Heart right ventricle (tissue), 16 donors: Measurements from ENCODE around the gene BRAF. TPM values are rescaled to one million over a fixed set of nuclear protein-coding genes. Genes with fewer than 3 reads are reported as not detected.
A peak's percentile ranks its signal among the peaks of the same experiment; 100 is the strongest.
"Not testable (repeated sequence)": the region's sequence is repeated elsewhere in the genome, so short reads cannot be mapped to it uniquely, and the experiment has no call there.

Experiments used
- ATAC-seq, 8 donors: fragments of 200-7000 bp; cut with Tn5 transposase; one replicate each; pipeline ENCODE4 v1.9.1; 2020; ENCODE audit warnings: mild to moderate bottlenecking in 8 of 8, moderate library complexity in 8 of 8, moderate number of reproducible peaks in 1 of 8
- DNase-seq, 2 donors: peaks; one replicate each; pipeline ENCODE4 v3.0.0-alpha.2; 2020
- H3K27ac ChIP-seq, 10 donors: fragments of 200-600 bp; sonication (generic) in 2 of 10; one replicate each; pipeline versions ENCODE4 v1.5.0 to v1.8.0; 2020 to 2022; ENCODE audit warnings: mild to moderate bottlenecking in 3 of 10
- H3K27me3 ChIP-seq, 7 donors: fragments of 200-600 bp; one replicate each; pipeline ENCODE4 v1.8.0; 2021 to 2022; ENCODE audit warnings: mild to moderate bottlenecking in 2 of 7
- H3K36me3 ChIP-seq, 9 donors: fragments of 200-600 bp; sonication (generic) in 1 of 9; one replicate each; pipeline versions ENCODE4 v1.5.0 to v1.8.0; 2020 to 2022; ENCODE audit warnings: mild to moderate bottlenecking in 2 of 9
- H3K4me1 ChIP-seq, 9 donors: fragments of 200-600 bp; sonication (generic) in 1 of 9; one replicate each; pipeline versions ENCODE4 v1.5.0 to v1.8.0; 2020 to 2022; ENCODE audit warnings: mild to moderate bottlenecking in 4 of 9
- H3K4me3 ChIP-seq, 10 donors: fragments of 200-600 bp; sonication (generic) in 2 of 10; one replicate each; pipeline versions ENCODE4 v1.5.0 to v1.8.0; 2020 to 2022; ENCODE audit warnings: mild to moderate bottlenecking in 7 of 10, moderate library complexity in 2 of 10
- H3K9me3 ChIP-seq, 11 donors: fragments of 200-600 bp in 10 of 11; sonication (generic) in 2 of 11; one replicate each; pipeline versions ENCODE4 v1.5.0 to v1.8.0; 2013 to 2022; ENCODE audit warnings: mild to moderate bottlenecking in 2 of 11, control low read depth in 1 of 11, moderate library complexity in 1 of 11
- WGBS, 2 donors: extraction: QIAGEN DNeasy Blood & Tissue Kit; methylation state at CpG; one replicate each; pipeline ENCODE4 v1.1.7; 2013; ENCODE audit warnings: inconsistent platforms in 1 of 2; 5-methylcytosine and 5-hydroxymethylcytosine counted together
- intact Hi-C, 10 donors: fragments of 100-400 bp; cut with DNase I; formaldehyde crosslinking; loops; one replicate each; pipeline versions ENCODE4 v1.11.1 to v1.14.2; 2022
- polyA plus RNA-seq, 2 donors: library from polyadenylated mRNA; stranded (reverse); fragments of 200-250 nt; gene quantifications; one replicate each; pipeline ENCODE4 v1.2.3, GENCODE V29; 2013
- total RNA-seq, 10 donors: library from RNA; stranded (reverse); fragmentation: NEBNext Ultra II Directional in 3 of 10; extraction: Animal tissue kit (Norgen Biotek cat#: 25700) in 3 of 10; gene quantifications; one replicate each; pipeline versions ENCODE4 v1.2.1 to v1.2.4, GENCODE V29; 2021 to 2023
- TF ChIP-seq, protein P1 (sequence below), 9 donors: fragments of 200-600 bp; sonication (generic) in 2 of 9; IDR thresholded peaks; one replicate each; pipeline versions ENCODE4 v1.5.0 to v1.8.0; 2021 to 2022; ENCODE audit warnings: antibody characterized with exemption in 9 of 9, mild to moderate bottlenecking in 5 of 9, moderate library complexity in 1 of 9
- donor health status: Arrhythmogenic right ventricular cardiomyopathy.
- donor health status: ischemic (EF 13 %, LVEDD 7.1; RV severe dilation, severe dysfunction).
- donor health status: healthy with polysubstance abuse.
- donor health status: DM: no; HTN: yes; CAD: no.
- donor health status: DM: no; HTN: no; CAD: no.
- donor health status: ischemic (EF 25% LVEDD 6.9; RV normal size, moderate dysfunction).
- donor health status: ischemic (EF 25% LVEDD 5.7; RV mildly dilated, moderate dysfunction).
- donor health status: healthy.
- donor health status: DM: yes; HTN: yes; CAD: no.
- donor health status: Ischemic cardiomyopathy.
- donor health status: ischemic (EF 35%, LVEDD 5.7; RV mildly dilated, moderate dysfunction).
- donor health status: nonischemic (EF 11% LVEDD 7.7; RV severe dilation, severe dysfunction).
- donor health status: DM: yes; HTN: yes; CAD: no.
- donor health status: PGD.
- donor health status: ischemic (EF 29% LVEDD 5.4; RV normal size, mild dysfunction).
- donor health status: nonischemic (EF 23%, LVEDD 6.1; RV moderate dilation, normal function).

The BRAF gene
- total and polyA plus RNA-seq, 12 donors, result 3.8 to 36.8 (median 23.2) TPM

DNA sequence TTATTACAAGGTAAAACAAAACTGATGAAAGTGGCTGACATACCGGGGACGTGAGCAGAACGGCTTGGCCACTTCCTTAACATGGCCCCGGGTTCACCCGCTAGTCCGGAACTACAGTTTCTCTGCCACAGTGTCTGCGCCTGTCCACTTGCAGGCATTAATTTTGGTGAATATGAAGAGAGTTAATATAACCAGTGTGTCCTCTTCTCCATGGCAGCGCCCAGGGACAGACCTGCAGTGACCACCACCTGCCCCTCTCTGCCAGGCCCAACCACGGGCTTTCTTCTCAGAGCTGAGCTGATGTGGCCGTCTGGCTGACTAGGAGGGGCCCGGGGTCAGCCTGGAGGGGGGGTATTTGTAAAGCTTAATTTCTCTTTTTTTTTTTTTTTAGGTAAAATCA, 229.3 kb downstream of the BRAF start:
- H3K9me3 ChIP-seq, result no peaks in the 10 kb centered on the region
- TF ChIP-seq, protein P1, sequence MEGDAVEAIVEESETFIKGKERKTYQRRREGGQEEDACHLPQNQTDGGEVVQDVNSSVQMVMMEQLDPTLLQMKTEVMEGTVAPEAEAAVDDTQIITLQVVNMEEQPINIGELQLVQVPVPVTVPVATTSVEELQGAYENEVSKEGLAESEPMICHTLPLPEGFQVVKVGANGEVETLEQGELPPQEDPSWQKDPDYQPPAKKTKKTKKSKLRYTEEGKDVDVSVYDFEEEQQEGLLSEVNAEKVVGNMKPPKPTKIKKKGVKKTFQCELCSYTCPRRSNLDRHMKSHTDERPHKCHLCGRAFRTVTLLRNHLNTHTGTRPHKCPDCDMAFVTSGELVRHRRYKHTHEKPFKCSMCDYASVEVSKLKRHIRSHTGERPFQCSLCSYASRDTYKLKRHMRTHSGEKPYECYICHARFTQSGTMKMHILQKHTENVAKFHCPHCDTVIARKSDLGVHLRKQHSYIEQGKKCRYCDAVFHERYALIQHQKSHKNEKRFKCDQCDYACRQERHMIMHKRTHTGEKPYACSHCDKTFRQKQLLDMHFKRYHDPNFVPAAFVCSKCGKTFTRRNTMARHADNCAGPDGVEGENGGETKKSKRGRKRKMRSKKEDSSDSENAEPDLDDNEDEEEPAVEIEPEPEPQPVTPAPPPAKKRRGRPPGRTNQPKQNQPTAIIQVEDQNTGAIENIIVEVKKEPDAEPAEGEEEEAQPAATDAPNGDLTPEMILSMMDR (IDR thresholded peaks at IDR 0.05), result no peak
- DNase-seq (no peak), ATAC-seq (no peak)
- peaks cover 0 to 31% (median under 1%) of the 10 kb centered on the region in 9 donors for H3K36me3 ChIP-seq
- intact Hi-C loops, result loop anchor here in 3 of 10 donors (5.0 to 10.0 kb wide), 3 partner anchors 227 to 319 kb away; partner anchors contain the start of genes BRAF (in 2 of the 3) and MRPS33 (in 1 of the 3)
- H3K27me3 ChIP-seq, result no peaks in the 10 kb centered on the region
- H3K4me1 ChIP-seq, result peaks cover 5 to 31% (median 27%) of the 10 kb centered on the region in 9 donors
- peak overlapping the region in 3 of 10 donors; percentile 92 to 99 (median 99) for H3K27ac ChIP-seq
- no peak overlapping the region for H3K4me3 ChIP-seq
- 94 to 95% methylated on average over 11 of the region's 11 CpGs for WGBS, 2 donors

DNA sequence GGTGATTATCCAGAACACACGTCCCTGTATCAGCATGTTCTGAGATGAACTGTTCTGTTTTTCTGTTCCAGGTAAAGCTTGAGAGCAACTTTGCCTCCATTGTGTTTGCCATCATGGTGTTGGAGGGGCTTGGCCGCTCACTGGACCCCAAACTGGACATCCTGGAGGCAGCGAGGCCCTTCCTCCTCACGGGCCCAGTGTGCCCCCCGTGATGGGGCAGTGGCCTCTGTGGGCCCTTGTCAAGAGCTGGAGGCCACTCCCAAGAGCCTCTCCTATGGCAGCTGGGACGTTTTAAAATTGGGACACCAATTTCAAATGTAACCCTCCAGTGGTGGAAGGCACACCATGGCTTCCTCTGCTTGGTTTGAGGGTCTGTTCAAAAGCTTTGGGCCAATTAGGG, 230.1 kb downstream of the BRAF start:
- intact Hi-C loops, result loop anchor here in 2 of 10 donors (10.0 kb wide), 2 partner anchors 230 to 320 kb away; partner anchors contain the start of genes BRAF (in 1 of the 2) and MRPS33 (in 1 of the 2)
- Histone ChIP-seq H3K27me3 (no peaks in the 10 kb centered on the region), H3K36me3 (peaks cover 0 to 39% (median 6%) of the 10 kb centered on the region in 9 donors), H3K9me3 (no peaks in the 10 kb centered on the region), H3K27ac (no peak overlapping the region), H3K4me3 (no peak overlapping the region), H3K4me1 (peaks cover 5 to 31% (median 27%) of the 10 kb centered on the region in 9 donors)
- no peak for ATAC-seq
- 84 to 90% methylated on average over 6 of the region's 6 CpGs for WGBS, 2 donors
- TF ChIP-seq, protein P1 (IDR thresholded peaks at IDR 0.05), result no peak
- no peak for DNase-seq

DNA sequence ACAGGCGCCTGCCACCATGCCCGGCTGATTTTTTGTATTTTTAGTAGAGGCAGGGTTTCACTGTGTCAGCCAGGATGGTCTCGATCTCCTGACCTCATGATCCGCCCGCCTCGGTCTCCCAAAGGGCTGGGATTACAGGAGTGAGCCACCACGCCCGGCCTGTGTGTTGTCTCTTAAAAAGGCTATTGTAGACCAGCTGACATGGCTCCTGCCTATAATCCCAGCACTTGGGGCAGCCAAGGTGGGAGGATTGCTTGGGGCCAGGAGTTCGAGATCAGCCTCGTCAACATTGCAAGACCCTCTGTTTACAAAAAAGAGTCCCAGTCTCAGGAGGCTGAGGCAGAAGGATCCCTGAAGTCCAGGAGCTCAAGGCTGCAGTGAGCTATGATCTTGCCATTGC, 230.9 kb downstream of the BRAF start:
- intact Hi-C loops, result loop anchor here in 2 of 10 donors (10.0 kb wide), 2 partner anchors 231 to 321 kb away; partner anchors contain the start of genes BRAF (in 1 of the 2) and MRPS33 (in 1 of the 2)
- Histone ChIP-seq H3K4me1 (peaks cover 5 to 25% (median 21%) of the 10 kb centered on the region in 9 donors), H3K36me3 (peaks cover 0 to 45% (median 6%) of the 10 kb centered on the region in 9 donors)
- WGBS, 2 donors, result 94 to 96% methylated on average over 10 of the region's 10 CpGs
- not testable (repeated sequence) for H3K27me3 ChIP-seq, ATAC-seq, H3K9me3 ChIP-seq, H3K4me3 ChIP-seq, H3K27ac ChIP-seq, DNase-seq

DNA sequence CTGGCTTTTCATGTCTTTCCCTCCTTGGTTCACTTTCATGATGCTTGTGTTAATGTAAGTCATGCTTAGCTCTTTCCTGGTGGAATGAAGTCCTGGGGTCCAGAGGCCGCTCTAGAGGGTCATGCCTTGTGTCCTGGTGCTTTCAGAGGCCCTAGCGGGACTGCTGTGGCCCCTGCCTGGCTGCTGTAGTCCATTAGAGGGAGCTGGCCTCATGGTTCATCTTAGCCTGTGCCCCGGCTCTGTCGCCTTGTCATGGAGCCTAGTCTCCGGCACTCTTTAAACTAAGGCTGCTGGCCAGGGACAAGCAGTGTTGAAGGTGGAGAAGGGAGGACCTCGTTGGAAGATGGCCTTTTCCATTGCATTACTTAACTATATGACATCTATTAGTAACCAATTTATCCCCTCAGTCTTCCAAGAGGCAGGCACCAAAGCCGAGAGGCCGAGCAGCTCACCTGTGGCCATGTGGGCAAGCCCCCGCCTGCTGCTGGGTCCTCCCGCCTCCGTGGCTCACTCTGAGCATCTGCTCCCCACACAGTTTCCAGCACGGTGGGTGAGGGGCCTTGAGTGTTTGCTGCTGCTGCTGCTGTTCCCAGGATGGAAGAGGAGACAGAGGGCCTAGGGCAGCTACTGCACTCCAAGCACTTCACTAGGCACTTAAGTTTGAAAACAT, 233.2 kb downstream of the BRAF start:
- intact Hi-C loops, result loop anchor here in 2 of 10 donors (10.0 kb wide), 2 partner anchors 233 to 323 kb away; partner anchors contain the start of genes BRAF (in 1 of the 2) and MRPS33 (in 1 of the 2)
- no peaks in the 10 kb centered on the region for H3K27me3 ChIP-seq
- H3K27ac ChIP-seq, result no peak overlapping the region
- ATAC-seq, result no peak
- no peak overlapping the region for H3K4me3 ChIP-seq
- H3K36me3 ChIP-seq, result peaks cover 0 to 67% (median 12%) of the 10 kb centered on the region in 9 donors
- no peaks in the 10 kb centered on the region for H3K9me3 ChIP-seq
- WGBS, 2 donors, result 92 to 93% methylated on average over 12 of the region's 12 CpGs
- peaks cover 0 to 9% (median 6%) of the 10 kb centered on the region in 9 donors for H3K4me1 ChIP-seq
- TF ChIP-seq, protein P1 (IDR thresholded peaks at IDR 0.05), result no peak
- no peak for DNase-seq
